Stimulated activated naive CD4-positive, alpha-beta T cell treated with Interleukin-2 at 50 U/mL for 16 hours (primary cell): Measurements from ENCODE around the gene NDUFAF5.

Source experiments
- DNase-seq: peaks from one replicate; lab custom pipeline; 2025; lab: John Stamatoyannopoulos, UW

NDUFAF5 gene

DNA sequence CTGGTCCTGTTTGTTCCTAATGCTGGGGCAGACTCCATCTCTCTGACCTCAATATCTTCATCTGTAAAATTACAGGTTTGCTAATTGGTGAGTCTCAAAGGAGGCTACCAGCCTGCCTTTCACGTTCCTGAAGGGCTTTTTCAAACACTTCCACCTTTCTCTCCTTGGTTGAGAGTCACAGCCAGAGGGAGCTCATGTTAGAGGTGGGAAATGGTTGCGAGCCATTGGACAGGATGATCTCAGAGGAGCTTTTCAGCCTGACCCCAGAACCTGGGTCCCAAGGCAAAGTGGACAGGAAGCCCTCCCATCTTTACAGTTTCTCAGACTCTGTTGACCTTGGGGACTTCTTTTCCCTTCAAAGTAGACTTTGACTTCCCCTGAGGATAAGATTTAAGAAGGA lies 37.6 kb downstream of the NDUFAF5 start:
- no peak for DNase-seq

GRCh38 chr20:13824459-13824858 lies 39.6 kb downstream of the NDUFAF5 start:
- no peak for DNase-seq

DNA sequence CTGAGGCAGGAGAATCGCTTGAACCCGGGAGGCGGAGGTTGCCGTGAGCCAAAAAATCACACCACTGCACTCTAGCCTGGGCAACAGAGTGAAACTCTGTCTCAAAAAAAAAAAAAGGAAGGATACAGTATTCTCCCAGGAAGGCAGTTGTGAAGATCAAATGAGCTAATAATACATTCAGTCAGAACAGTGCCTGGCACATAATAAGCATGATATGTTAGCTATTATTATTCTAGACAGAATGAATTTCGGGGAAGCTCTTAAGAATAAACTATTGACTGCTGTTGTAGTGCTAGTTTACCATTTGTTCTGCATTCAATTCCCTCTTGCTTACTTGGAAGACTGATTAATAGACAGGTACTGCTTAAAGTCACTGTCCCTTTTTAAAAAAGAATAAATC lies 40.6 kb downstream of the NDUFAF5 start:
- DNase-seq: no peak

- DNase-seq: no peak
Measured at GRCh38 chr20:13831476-13831875, 46.6 kb downstream of the NDUFAF5 start.

GRCh38 chr20:13838664-13839063 lies 53.8 kb downstream of the NDUFAF5 start:
- no peak for DNase-seq

DNA sequence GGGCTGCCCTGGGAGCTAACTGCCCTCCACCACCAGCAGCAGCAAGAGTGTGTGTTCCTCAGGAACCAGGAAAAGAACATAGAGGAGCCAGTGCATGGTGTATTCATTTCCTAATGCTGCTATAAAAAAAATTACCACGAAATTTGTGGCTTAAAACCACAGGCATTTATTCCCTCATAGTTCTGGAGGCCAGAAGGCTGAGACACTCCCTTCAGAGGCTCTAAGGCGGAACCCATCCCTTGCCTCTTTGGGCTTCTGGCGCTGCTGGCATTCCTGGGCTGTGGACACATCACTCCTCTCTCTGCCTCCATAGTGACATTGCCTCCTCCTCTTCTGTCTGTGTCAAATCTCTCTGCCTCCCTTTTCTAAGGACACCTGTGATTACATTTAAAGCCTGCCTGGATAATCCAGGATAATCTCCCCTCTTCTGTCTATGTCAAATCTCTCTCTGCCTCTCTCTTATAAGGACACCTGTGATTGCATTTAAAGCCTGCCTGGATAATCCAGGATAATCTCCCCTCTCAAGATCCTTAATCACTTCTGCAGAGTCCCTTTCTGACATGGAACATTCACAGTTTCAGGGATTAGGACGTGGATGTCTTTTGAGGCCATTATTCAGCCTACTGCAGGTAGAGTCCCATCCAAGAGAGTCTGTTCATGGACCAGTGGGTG lies 54.7 kb downstream of the NDUFAF5 start:
- no peak for DNase-seq

DNA sequence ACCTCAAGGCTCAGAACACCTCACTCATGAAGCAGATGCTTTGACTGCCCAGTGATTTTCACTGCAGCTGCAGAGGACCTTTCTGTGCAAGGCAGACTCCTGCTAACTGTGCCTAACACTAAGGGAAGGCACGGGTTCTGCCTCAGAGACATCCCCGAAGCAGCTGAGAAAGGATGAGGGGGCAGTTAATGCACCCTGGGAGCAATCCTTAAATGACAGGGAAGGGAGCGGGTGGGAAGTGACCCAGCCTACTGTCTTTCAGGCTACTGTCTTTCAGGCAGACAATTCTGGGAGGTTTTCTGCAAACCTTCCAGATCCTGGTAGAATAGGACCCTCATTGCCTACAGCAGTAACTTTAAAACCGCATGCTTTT lies 55.3 kb downstream of the NDUFAF5 start:
- DNase-seq: no peak

DNA sequence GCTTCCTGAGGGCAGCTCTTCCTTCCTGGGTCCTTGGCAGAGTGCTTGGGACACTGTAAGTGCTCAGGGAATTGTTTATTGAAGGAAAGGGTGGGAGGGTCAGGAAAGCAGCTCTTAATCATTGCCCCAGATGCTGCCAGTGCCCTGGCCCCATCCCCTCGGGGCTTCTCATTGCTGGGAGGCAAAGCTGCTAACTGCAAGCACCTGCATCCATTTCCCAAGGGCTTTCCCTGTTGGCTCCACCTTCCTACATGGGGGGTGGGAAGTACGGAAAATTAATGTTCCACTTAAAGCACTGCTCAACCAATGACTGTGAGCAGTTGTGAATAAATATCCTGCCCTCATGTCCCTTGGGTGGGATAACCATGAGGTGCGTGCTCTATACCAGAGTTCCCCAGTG lies 56.4 kb downstream of the NDUFAF5 start:
- no peak for DNase-seq

- DNase-seq: no peak
Measured at GRCh38 chr20:13844296-13844695, 59.5 kb downstream of the NDUFAF5 start.

- no peak for DNase-seq
Measured at GRCh38 chr20:13851279-13851678, 66.5 kb downstream of the NDUFAF5 start.

DNA sequence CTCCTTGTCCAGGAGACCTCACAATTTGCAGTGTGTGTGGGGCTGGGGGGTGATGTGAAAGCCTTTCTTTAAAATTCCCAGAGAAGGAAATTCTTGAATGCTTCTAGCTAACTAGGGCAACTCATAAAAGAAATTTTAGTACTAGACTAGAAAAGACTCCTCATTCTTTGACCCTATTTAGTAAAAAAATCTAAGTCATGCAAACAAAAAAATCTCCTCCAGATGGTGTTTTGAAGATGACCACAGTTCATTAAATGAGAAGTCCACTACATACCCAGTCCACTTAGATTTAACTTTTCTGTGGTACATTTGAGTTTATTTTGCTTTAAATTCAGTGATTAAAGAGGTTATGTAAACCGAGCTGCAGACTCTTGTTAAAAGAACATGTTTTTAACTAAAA lies 67.5 kb downstream of the NDUFAF5 start:
- no peak for DNase-seq

- DNase-seq: no peak
Measured at GRCh38 chr20:13855613-13856012, 70.8 kb downstream of the NDUFAF5 start.

- DNase-seq: no peak
Measured at GRCh38 chr20:13856354-13856753, 71.5 kb downstream of the NDUFAF5 start.

GRCh38 chr20:13857304-13857703 lies 72.5 kb downstream of the NDUFAF5 start:
- DNase-seq: no peak

DNA sequence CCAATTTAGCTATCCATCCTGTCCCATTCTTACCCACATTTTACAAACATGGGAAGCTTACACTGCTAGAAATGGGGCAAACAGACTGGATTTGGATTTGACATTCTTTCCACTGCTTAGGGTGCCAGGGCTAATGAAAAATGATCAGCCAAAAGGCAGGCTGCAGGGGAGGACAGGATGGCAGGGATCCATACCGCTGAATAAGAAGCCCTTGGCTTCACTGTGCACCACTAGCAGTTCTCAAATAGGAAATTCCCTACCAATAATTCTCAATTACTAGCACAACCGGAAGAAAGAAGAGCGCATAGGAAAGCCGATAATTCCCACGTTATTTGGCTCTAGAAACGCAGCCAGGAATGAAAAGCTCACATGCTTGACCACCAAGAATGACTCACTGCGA lies 73.1 kb downstream of the NDUFAF5 start:
- DNase-seq: no peak

- no peak for DNase-seq
Measured at GRCh38 chr20:13858439-13858838, 73.6 kb downstream of the NDUFAF5 start.

GRCh38 chr20:13858871-13859270 lies 74.0 kb downstream of the NDUFAF5 start:
- DNase-seq: no peak

DNA sequence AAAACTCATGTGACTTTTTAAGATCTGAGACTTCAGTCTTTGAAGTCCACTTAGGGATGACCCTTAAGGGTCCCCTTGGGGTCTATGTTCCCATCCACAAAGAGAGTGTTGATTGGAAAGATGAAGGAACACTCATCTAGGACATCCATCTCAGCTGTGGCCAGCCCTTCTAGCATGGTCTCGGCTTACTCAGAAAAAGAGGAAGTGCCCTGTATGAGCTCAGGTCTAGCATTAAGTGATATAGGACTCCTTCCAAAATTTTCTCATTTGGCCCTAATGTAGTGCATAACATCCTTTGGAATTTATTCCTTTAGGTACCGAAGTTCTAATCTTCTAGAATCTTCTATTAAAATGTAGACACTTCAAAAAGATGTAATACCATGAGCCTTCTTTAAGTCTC lies 77.4 kb downstream of the NDUFAF5 start:
- DNase-seq: no peak

DNA sequence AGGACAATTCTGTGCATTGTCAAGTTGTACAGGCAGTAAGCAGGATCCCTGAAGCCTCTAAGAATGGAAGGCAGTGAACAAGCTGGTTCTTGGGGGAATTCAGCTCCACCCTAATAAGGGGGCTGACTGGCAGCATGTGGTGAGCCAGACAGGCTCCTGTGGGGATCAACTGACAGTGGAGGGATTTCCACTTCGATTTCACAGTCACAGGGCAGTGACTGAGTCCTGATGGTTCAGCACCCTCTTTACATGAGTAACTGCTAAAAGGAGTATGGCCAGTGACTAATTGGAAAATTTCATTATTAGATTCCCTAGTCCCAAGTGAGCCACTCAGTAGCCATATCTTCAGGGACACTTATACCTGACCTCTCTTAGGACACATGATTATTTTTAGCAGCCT lies 78.4 kb downstream of the NDUFAF5 start:
- no peak for DNase-seq

GRCh38 chr20:13865156-13865555 lies 80.3 kb downstream of the NDUFAF5 start:
- no peak for DNase-seq

DNA sequence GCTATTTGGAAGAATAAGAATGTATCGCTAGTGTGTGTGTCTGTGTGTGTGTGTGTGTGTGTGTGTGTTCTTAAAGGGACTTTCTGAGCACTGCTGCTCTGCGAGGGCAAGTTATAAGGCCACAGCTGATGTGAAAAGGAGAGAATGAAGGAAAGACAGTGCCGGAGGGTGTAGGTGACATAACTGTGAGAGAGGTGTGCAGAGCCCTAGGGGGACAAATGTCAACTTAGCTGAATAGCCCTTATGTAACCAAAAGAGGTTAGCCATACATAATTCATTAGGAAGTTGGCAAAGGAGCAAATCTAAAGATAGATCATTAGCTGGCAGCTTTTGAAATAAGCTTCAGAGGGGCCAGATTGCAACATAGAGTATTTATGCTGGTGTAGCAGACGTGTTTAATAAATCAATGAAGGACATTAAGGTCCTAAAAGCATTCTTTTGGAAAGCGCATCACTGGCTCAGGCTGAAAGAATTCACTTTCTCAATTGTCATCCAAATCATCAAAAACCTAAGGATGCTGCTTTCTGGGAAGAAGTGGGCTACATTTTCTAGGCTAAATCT lies 81.0 kb downstream of the NDUFAF5 start:
- no peak for DNase-seq

DNA sequence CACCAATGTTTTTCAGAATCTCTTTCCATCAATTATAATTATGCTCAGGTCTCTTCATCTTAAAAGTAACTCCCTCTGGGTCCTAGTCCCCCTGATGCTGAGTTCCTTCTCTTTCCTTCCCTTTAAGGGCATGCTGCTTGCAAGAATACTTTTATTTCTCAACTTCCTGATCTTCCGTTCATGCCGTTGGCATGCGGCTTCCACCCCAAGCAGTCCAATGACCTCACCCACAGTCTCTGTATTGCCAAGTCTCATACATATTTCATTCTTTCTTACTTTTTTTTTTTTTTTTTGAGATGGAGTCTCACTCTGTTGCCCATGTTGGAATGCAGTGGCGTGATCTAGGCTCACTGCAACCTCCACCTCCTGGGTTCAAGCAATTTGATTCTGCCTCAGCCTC lies 83.5 kb downstream of the NDUFAF5 start:
- no peak for DNase-seq

DNA sequence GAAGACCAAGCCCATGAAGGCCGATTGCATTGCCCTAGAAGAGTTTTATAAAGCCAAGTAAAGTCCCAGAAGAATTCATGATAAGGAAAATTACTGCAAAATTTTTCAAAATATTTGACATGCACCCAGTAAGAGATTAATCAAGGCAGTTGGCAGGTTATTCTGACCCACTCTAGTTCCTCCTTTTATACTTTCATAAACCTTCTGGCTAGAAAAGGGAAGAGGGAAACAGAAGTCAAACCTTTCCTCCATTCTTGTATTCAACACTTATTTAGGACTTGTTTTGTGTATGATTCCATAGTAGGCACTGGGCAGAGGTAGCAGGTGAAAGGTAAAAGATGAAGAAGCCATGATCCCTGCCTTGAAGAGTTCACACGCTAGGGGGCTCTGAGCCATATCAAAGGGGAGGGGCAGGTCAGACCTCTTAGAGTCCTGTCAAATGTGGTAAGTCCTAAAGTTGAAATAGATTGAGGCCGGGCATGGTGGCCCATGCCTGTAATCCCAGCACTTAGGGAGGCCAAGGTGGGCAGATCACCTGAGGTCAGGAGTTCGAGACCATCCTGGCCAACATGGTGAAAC lies 85.4 kb downstream of the NDUFAF5 start:
- no peak for DNase-seq
